Activated CD8-positive, alpha-beta T cell treated with anti-CD3 and anti-CD28 coated beads, Interleukin-2, amount 10 ng/mL, durations not matched to agents 7 days and 5 days (primary cell): ENCODE results near the gene KCNJ9. TPM values are rescaled to one million over a fixed set of nuclear protein-coding genes. Genes with fewer than 3 reads are reported as not detected.

ENCODE experiments used
- ATAC-seq: fragments of 150-1000 bp; cut with Tn5 transposase; one replicate; pipeline ENCODE4 v1.10.0; 2021; ENCODE audit warnings: moderate library complexity
- CTCF ChIA-PET: fragments of 350-600 bp; sonication (Branson Sonifier 250); formaldehyde crosslinking; loops from one replicate; lab custom pipeline; 2021; ENCODE audit warnings: antibody characterized with exemption; lab: Charles Lee
- POLR2A ChIA-PET: fragments of 350-600 bp; sonication (Branson Sonifier 250); formaldehyde crosslinking; loops from one replicate; lab custom pipeline; 2021; ENCODE audit warnings: antibody characterized with exemption; lab: Charles Lee
- DNase-seq: peaks from one replicate; pipeline ENCODE4 v3.0.0-alpha.2; 2020
- H3K27ac Mint-ChIP-seq: one replicate; pipeline ENCODE4 v1.8.0; 2021; ENCODE audit warnings: mild to moderate bottlenecking, mixed read lengths
- H3K27me3 Mint-ChIP-seq: one replicate; pipeline ENCODE4 v1.8.0; 2021; ENCODE audit warnings: low read depth, mixed read lengths
- H3K36me3 Mint-ChIP-seq: one replicate; pipeline ENCODE4 v1.8.0; 2021; ENCODE audit warnings: low read depth, mixed read lengths
- H3K4me1 Mint-ChIP-seq: one replicate; pipeline ENCODE4 v1.8.0; 2021; ENCODE audit warnings: low read depth, mixed read lengths
- H3K4me3 Mint-ChIP-seq: one replicate; pipeline ENCODE4 v1.8.0; 2021; ENCODE audit warnings: mild to moderate bottlenecking, mixed read lengths
- H3K9me3 Mint-ChIP-seq: one replicate; pipeline ENCODE4 v1.8.0; 2022; ENCODE audit warnings: mixed read lengths; ENCODE audit not compliant: insufficient read depth
- total RNA-seq, 2 experiments: library from RNA; stranded (reverse); gene quantifications; one replicate each; pipeline ENCODE4 v1.2.3, GENCODE V29; 2021

Gene KCNJ9
- total RNA-seq, 2 experiments from 2014 or later, result not detected

DNA sequence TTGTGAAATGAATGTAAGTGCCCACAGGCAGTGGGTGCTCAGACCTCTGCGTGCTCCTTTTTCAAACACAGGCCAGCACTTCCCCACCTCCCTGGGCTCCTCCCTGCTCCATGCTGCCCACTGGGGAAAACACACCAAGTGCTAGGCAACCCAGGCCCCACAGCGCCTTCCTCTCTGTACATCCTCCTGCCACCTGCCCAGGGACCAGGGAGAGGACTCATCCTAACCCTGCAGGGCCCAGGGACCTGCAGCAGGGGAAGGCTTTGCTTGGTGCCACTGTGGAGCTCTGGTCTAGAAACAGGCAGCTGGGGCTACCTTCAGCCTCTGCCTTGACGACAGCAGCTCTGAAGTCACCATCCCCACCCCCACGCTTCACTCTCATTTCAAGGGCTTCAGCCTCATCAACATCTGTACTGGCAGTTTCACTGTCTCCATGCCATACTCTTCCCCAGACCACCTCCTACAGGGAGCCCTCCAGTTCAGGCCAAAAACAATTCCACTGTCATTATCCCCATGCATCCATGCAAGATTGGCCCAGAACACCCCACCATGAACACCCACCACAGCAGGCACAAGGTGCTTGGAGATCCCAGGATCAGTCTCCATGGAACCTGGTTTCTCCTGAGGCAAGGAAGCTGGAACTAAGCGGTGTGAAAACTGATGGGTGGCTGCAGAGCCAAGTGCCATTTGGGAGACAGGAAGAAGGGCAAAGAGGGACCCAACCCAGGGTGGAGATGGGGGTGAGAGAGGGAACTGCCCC lies 16.0 kb downstream of the KCNJ9 start:
- Mint-ChIP-seq H3K9me3 (no peaks in the 10 kb centered on the region), H3K36me3 (peaks cover 2% of the 10 kb centered on the region), H3K4me1 (peaks cover 54% of the 10 kb centered on the region), H3K27ac (peak overlapping the region; percentile 91), H3K4me3 (peak overlapping the region; percentile 88), H3K27me3 (no peaks in the 10 kb centered on the region)
- ATAC-seq, result no peak
- DNase-seq, result peak; percentile 52
- ChIA-PET POLR2A (interaction anchor here (0.6 to 1.0 kb wide), 4 partner anchors 10 to 245 kb away, joined by 3 to 5 read pairs (median 4); no protein-coding TSS in a partner anchor), CTCF (interaction anchor here (1.1 to 4.7 kb wide), 7 partner anchors 12 to 194 kb away, joined by 3 to 88 read pairs (median 9); no protein-coding TSS in a partner anchor)

DNA sequence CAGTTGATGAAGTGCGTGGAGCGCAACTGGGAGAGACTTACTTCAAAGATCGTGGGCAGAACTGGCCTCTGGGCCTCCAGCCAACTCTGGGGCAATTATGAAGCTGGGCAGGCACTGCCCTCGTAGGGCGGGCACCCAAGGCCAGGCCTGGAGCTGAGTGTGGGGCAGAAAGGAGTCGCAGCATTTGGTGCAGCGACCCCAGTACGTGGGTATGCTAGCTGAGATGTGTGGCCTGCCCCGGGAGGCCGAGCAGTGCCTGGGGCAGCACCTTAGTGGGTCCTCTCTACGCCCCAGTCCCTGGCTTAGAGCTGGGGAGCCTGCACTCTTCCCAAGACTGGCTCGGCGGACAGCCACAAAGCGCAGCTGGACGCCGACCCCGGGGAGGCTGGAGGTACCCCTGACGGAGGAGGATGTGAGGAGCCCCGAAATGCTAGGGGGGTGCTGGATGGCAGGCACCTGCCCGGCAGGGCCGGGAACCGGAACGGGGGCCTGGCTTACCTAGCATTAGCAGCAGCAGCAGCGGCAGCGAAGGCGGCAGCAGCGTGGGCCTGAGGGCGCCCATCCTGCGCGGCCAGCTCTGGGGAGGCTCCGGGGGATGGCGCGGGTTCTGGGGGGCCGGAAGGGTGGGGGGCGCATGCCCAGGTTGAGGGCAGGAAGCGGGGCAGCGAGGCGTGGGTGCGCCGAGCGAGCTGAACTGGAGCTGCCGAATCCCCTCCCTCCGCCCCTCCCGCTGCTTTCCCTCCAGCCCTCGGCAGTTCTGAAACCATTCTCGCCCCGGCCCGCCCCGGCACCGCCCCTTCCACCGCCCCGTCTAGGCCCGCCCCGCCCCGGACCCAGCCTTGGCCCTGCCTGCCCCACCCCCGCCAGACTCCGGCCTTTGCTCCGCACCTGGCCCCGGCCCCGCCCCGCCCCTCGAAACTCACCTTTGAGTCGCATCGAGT lies 16.8 kb downstream of the KCNJ9 start, which contains the start of gene IGSF8:
Gene IGSF8 (minus strand): TSS at position 709 of the 941 bp plus-strand sequence. CDS start 147 bp downstream, at position 562.
- ATAC-seq, result peak; percentile 71

DNA sequence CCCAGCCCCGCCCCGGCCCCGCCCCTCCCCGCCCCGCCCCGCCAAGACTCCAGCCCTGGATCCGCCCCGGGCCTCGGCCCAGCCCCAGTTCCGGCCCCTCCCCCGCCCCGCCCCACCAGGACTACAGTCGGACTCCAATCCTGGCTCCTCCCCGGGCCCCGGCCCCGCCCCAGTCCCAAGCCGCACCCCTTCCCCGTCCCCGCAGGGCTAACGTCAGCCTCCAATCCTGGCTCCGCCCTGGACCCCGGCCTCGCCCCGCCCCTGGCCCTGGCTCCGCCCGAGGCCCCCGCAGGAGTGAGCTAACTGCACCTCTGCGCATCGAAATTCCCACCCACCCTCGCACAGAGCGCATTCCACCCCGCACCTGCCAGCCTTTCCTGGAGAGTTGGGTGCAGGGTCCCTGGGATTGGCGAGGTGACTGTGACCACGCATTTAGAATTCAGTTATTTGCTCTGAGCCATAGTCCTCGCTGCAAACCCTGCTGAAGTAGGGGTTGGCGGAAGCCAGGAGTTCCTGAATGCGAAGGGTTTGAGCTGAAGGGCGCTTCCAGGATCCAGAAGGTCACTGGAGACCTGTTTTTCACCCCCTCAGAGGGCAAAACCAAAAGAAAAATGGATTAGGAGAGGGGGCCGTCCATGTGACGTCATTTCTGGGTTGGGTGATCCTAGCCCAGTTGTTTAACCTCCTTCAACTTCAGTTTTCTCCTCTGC lies 17.7 kb downstream of the KCNJ9 start:
- ATAC-seq (peak; percentile 89), DNase-seq (peak; percentile 99)
- peaks cover 2% of the 10 kb centered on the region for H3K36me3 Mint-ChIP-seq
- H3K27me3 Mint-ChIP-seq, result no peaks in the 10 kb centered on the region
- ChIA-PET POLR2A (interaction anchor here (0.8 to 1.5 kb wide), 5 partner anchors 21 to 192 kb away, joined by 3 to 5 read pairs (median 3); no protein-coding TSS in a partner anchor), CTCF (interaction anchor here (0.9 to 4.7 kb wide), 10 partner anchors 10 to 192 kb away, joined by 3 to 88 read pairs (median 6); no protein-coding TSS in a partner anchor)
- peak overlapping the region; percentile 73 for H3K4me3 Mint-ChIP-seq
- H3K9me3 Mint-ChIP-seq, result no peaks in the 10 kb centered on the region
- peaks cover 55% of the 10 kb centered on the region for H3K4me1 Mint-ChIP-seq
- peak overlapping the region; percentile 88 for H3K27ac Mint-ChIP-seq

More for the DNA sequence above, 16.8 kb downstream of the KCNJ9 start, which contains the start of gene IGSF8:
- POLR2A ChIA-PET, result interaction anchor here (0.6 to 1.5 kb wide), 6 partner anchors 11 to 244 kb away, joined by 3 to 5 read pairs (median 4); no protein-coding TSS in a partner anchor
- Mint-ChIP-seq H3K27ac (peak within 1 kb of the TSS; percentile 91), H3K4me3 (peak within 1 kb of the TSS; percentile 88), H3K9me3 (no peaks in the 10 kb centered on the region), H3K27me3 (no peaks in the 10 kb centered on the region), H3K36me3 (peaks cover 2% of the 10 kb centered on the region), H3K4me1 (peaks cover 57% of the 10 kb centered on the region)
- CTCF ChIA-PET, result interaction anchor here (0.6 to 4.7 kb wide), 10 partner anchors 11 to 193 kb away, joined by 3 to 88 read pairs (median 7); no protein-coding TSS in a partner anchor
- DNase-seq, result peak; percentile 95

- POLR2A ChIA-PET, result interaction anchor here (0.6 to 2.0 kb wide), 5 partner anchors 24 to 192 kb away, joined by 3 to 6 read pairs (median 3); partner anchors contain the start of genes DCAF8 and PEX19
These were observed 18.5 kb downstream of the KCNJ9 start for GRCh38 chr1:160099716-160100375.

GRCh38 chr1:160101037-160101716 lies 19.8 kb downstream of the KCNJ9 start:
- peak overlapping the region; percentile 62 for H3K27ac Mint-ChIP-seq
- DNase-seq, result peak; percentile 78
- POLR2A ChIA-PET, result interaction anchor here (0.7 to 2.0 kb wide), 3 partner anchors 110 to 183 kb away, joined by 3 to 6 read pairs (median 3); partner anchors contain the start of genes DCAF8 and PEX19
- H3K27me3 Mint-ChIP-seq, result peaks cover under 1% of the 10 kb centered on the region
- ATAC-seq, result peak; percentile 26
- peaks cover 49% of the 10 kb centered on the region for H3K4me1 Mint-ChIP-seq
- no peaks in the 10 kb centered on the region for H3K9me3 Mint-ChIP-seq
- peak overlapping the region; percentile 26 for H3K4me3 Mint-ChIP-seq
- H3K36me3 Mint-ChIP-seq, result no peaks in the 10 kb centered on the region
- CTCF ChIA-PET, result interaction anchor here (0.6 to 7.3 kb wide), 40 partner anchors 9 to 681 kb away, joined by 3 to 109 read pairs (median 4); partner anchors contain the start of gene DCAF8

More at GRCh38 chr1:160099716-160100375, 18.5 kb downstream of the KCNJ9 start:
- ATAC-seq, result no peak
- peaks cover 55% of the 10 kb centered on the region for H3K4me1 Mint-ChIP-seq
- H3K9me3 Mint-ChIP-seq, result no peaks in the 10 kb centered on the region
- no peak overlapping the region for H3K4me3 Mint-ChIP-seq
- H3K27ac Mint-ChIP-seq, result peak overlapping the region; percentile 88
- H3K36me3 Mint-ChIP-seq, result peaks cover under 1% of the 10 kb centered on the region
- DNase-seq, result no peak
- no peaks in the 10 kb centered on the region for H3K27me3 Mint-ChIP-seq
- CTCF ChIA-PET, result interaction anchor here (0.6 to 7.3 kb wide), 19 partner anchors 10 to 276 kb away, joined by 3 to 109 read pairs (median 7); partner anchors contain the start of gene DCAF8

DNA sequence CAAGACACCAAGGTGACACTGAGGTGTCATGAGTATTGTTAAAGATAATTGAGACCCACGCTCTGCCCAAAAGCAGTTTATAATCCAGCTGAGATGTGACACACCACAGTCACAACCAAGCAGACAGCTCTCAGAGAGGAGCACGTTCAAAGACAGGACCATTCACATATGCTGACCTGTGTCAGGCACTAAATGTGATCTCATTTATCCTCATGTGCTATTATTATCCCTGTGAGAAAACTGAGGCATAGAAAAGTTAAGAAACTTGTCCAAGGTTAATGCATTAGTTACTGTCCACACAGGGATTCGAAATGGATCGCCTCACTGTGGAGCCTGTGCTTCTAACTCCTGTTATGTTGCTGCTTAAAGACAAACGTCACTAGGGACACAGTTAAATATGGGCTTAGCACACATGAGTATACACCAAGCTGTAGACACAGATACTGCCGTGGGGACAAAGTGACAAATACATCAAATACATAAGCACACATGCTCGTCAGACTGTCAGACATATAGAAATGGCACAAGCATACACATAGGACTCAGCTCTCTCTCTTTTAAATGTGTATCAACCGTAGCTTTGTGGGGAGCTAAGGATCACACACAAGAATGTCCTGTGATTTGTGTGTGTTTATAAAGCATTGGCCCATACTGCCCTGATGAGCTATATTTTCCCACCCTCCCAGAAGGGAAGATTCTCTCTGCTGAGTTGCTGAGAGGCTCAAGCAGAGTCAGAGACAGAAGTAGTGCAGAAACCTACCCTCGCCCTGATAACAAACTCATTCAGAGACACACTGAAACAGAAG lies 20.6 kb downstream of the KCNJ9 start:
- no peaks in the 10 kb centered on the region for H3K9me3 Mint-ChIP-seq
- H3K36me3 Mint-ChIP-seq, result no peaks in the 10 kb centered on the region
- H3K4me1 Mint-ChIP-seq, result peaks cover 43% of the 10 kb centered on the region
- H3K4me3 Mint-ChIP-seq, result no peak overlapping the region
- ChIA-PET CTCF (interaction anchor here (0.6 to 7.3 kb wide), 35 partner anchors 8 to 681 kb away, joined by 3 to 109 read pairs (median 4); partner anchors contain the start of gene DCAF8), POLR2A (interaction anchor here (0.6 to 2.0 kb wide), 4 partner anchors 109 to 189 kb away, joined by 3 to 6 read pairs (median 4); partner anchors contain the start of genes DCAF8 and PEX19)
- no peak overlapping the region for H3K27ac Mint-ChIP-seq
- DNase-seq (no peak), ATAC-seq (no peak)
- peaks cover 5% of the 10 kb centered on the region for H3K27me3 Mint-ChIP-seq

DNA sequence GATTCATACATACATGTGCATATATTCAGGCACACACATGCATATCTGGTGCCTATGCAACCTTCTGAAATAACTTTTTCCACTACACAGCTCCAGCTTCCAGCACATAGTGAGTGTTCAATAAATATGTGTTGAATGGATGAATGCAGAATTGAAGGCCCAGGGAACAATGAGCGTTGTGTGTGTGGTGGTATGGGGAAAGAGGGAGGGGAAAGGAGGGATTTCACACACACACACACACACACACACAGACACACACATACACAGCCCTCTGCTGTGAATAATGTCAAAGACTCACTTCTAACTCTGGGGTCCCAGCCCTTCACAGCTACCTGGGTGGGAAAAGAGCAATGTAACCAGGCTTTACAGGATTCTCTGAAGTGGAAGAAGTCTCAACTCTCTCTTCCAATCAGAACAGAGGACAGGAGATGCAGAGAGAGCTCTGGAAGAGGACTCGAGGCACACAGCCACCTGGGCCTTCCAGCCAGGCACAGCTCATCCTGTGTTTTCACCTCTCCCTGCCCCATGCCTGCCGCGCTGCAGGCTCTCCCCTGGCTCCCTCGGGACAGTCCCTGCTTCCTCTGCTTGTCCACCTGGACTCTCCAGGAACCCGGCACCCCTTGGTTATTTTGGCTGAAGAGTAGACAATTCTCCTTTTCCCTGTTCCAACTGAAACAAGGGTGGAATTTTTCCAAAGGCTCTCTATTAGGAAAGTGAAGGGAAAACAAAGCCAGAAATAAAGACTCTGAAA lies 22.5 kb downstream of the KCNJ9 start:
- no peak for DNase-seq
- Mint-ChIP-seq H3K27me3 (peaks cover 5% of the 10 kb centered on the region), H3K36me3 (no peaks in the 10 kb centered on the region), H3K4me1 (peaks cover 36% of the 10 kb centered on the region), H3K9me3 (no peaks in the 10 kb centered on the region), H3K4me3 (no peak overlapping the region), H3K27ac (no peak overlapping the region)
- ATAC-seq, result no peak
- ChIA-PET CTCF (interaction anchor here (0.8 to 7.3 kb wide), 12 partner anchors 8 to 273 kb away, joined by 3 to 109 read pairs (median 4); partner anchors contain the start of genes KCNJ9 and PEX19), POLR2A (interaction anchor here (0.6 to 0.9 kb wide), 3 partner anchors 46 to 188 kb away, joined by 3 read pairs; no protein-coding TSS in a partner anchor)

- ChIA-PET CTCF (interaction anchor here (1.1 to 7.3 kb wide), 12 partner anchors 10 to 272 kb away, joined by 3 to 109 read pairs (median 5); partner anchors contain the start of genes KCNJ9 and PEX19), POLR2A (interaction anchor here (0.6 kb wide), 2 partner anchors 45 to 91 kb away, joined by 3 read pairs; no protein-coding TSS in a partner anchor)
- Mint-ChIP-seq H3K27me3 (peaks cover 5% of the 10 kb centered on the region), H3K9me3 (no peaks in the 10 kb centered on the region), H3K27ac (no peak overlapping the region), H3K4me3 (no peak overlapping the region), H3K4me1 (peaks cover 29% of the 10 kb centered on the region), H3K36me3 (no peaks in the 10 kb centered on the region)
- no peak for DNase-seq
- ATAC-seq, result no peak
These were observed 23.1 kb downstream of the KCNJ9 start for GRCh38 chr1:160104486-160104885.
